Measurements from ENCODE around the gene FXR1. TPM values are rescaled to one million over a fixed set of nuclear protein-coding genes. Genes with fewer than 3 reads are reported as not detected.

The FXR1 gene
- total and polyA plus RNA-seq, 5 donors = 178 to 267 (median 239) TPM

- Histone ChIP-seq H3K9me3 (ENCODE audit: control insufficient read depth, low read length) (no peaks in the 10 kb centered on the region), H3K4me1 (ENCODE audit: control insufficient read depth, insufficient read depth, low read length) (no peaks in the 10 kb centered on the region), H3K4me3 (ENCODE audit: low read length) (no peak overlapping the region), H3K27me3 (ENCODE audit: control insufficient read depth, insufficient read depth) (no peaks in the 10 kb centered on the region), H3K27ac (ENCODE audit: low read length) (no peak overlapping the region)
- 95% methylated on average over 3 of the region's 3 CpGs for WGBS
- DNase-seq (no peak), ATAC-seq (no peak)
- intact Hi-C loops (cut with DNase I) = no loop called here
Observed at GRCh38 chr3:181007262-181007661, 94.8 kb downstream of the FXR1 start.

- Histone ChIP-seq H3K4me1 (ENCODE audit: control insufficient read depth, insufficient read depth, low read length) (no peaks in the 10 kb centered on the region), H3K27me3 (ENCODE audit: control insufficient read depth, insufficient read depth) (no peaks in the 10 kb centered on the region), H3K27ac (ENCODE audit: low read length) (no peak overlapping the region), H3K9me3 (ENCODE audit: control insufficient read depth, low read length) (no peaks in the 10 kb centered on the region), H3K4me3 (ENCODE audit: low read length) (no peak overlapping the region)
- no peak for ATAC-seq
- 44% methylated on average over 1 of the region's 1 CpG for WGBS
- intact Hi-C loops (cut with DNase I) = no loop called here
- DNase-seq = no peak
Observed at GRCh38 chr3:181008796-181009195, 96.3 kb downstream of the FXR1 start.

GRCh38 chr3:181009225-181009624, 96.8 kb downstream of the FXR1 start:
- WGBS = 56% methylated on average over 5 of the region's 5 CpGs

GRCh38 chr3:181017690-181018089, 105.2 kb downstream of the FXR1 start:
- WGBS = 46% methylated on average over 2 of the region's 2 CpGs
- no peak for ATAC-seq
- H3K4me1 ChIP-seq (ENCODE audit: control insufficient read depth, insufficient read depth, low read length) = no peaks in the 10 kb centered on the region
- no peaks in the 10 kb centered on the region for H3K9me3 ChIP-seq (ENCODE audit: control insufficient read depth, low read length)
- H3K27me3 ChIP-seq (ENCODE audit: control insufficient read depth, insufficient read depth) = no peaks in the 10 kb centered on the region
- intact Hi-C loops (cut with DNase I) = no loop called here
- H3K4me3 ChIP-seq (ENCODE audit: low read length) = no peak overlapping the region
- DNase-seq = no peak
- H3K27ac ChIP-seq (ENCODE audit: low read length) = no peak overlapping the region

More at GRCh38 chr3:181009225-181009624, 96.8 kb downstream of the FXR1 start:
- intact Hi-C loops (cut with DNase I) = no loop called here
- no peaks in the 10 kb centered on the region for H3K27me3 ChIP-seq (ENCODE audit: control insufficient read depth, insufficient read depth)
- DNase-seq (no peak), ATAC-seq (no peak)
- no peaks in the 10 kb centered on the region for H3K9me3 ChIP-seq (ENCODE audit: control insufficient read depth, low read length)
- no peak overlapping the region for H3K27ac ChIP-seq (ENCODE audit: low read length)
- H3K4me3 ChIP-seq (ENCODE audit: low read length) = no peak overlapping the region
- no peaks in the 10 kb centered on the region for H3K4me1 ChIP-seq (ENCODE audit: control insufficient read depth, insufficient read depth, low read length)

GRCh38 chr3:181025204-181025603, 112.7 kb downstream of the FXR1 start:
- DNase-seq = no peak
- no peak for ATAC-seq
- Histone ChIP-seq H3K4me3 (ENCODE audit: low read length) (no peak overlapping the region), H3K4me1 (ENCODE audit: control insufficient read depth, insufficient read depth, low read length) (no peaks in the 10 kb centered on the region), H3K27ac (ENCODE audit: low read length) (no peak overlapping the region), H3K9me3 (ENCODE audit: control insufficient read depth, low read length) (no peaks in the 10 kb centered on the region), H3K27me3 (ENCODE audit: control insufficient read depth, insufficient read depth) (no peaks in the 10 kb centered on the region)
- intact Hi-C loops (cut with DNase I) = no loop called here

GRCh38 chr3:181030948-181031347, 118.5 kb downstream of the FXR1 start:
- H3K27ac ChIP-seq (ENCODE audit: low read length) = no peak overlapping the region
- DNase-seq (no peak), ATAC-seq (no peak)
- no peaks in the 10 kb centered on the region for H3K27me3 ChIP-seq (ENCODE audit: control insufficient read depth, insufficient read depth)
- intact Hi-C loops (cut with DNase I) = no loop called here
- no peak overlapping the region for H3K4me3 ChIP-seq (ENCODE audit: low read length)
- H3K4me1 ChIP-seq (ENCODE audit: control insufficient read depth, insufficient read depth, low read length) = no peaks in the 10 kb centered on the region
- H3K9me3 ChIP-seq (ENCODE audit: control insufficient read depth, low read length) = no peaks in the 10 kb centered on the region

Other genes starting within 250 kb of the FXR1 start
- not detected for gene CCDC39, start 233.2 kb upstream of the FXR1 start, total RNA-seq
- gene CCDC39, start 233.2 kb upstream of the FXR1 start, polyA plus RNA-seq = not detected
- 10 to 100 TPM; 63.9 to 94.3 (median 76.1) TPM for gene DNAJC19, start 77.1 kb downstream of the FXR1 start, total RNA-seq
- 106 TPM for gene DNAJC19, start 77.1 kb downstream of the FXR1 start, polyA plus RNA-seq

Data from right cardiac atrium (tissue), 5 donors.